ENCODE measurements around the gene ABAT.
A peak's percentile ranks its signal among the peaks of the same experiment; 100 is the strongest.

Gene ABAT

GRCh38 chr16:8714174-8714573, 39.8 kb downstream of the ABAT start:
- H3K4me3 ChIP-seq (ENCODE audit: low read depth, low read length), result no peak overlapping the region
- no peak for DNase-seq (ENCODE audit: low read depth)
- TF ChIP-seq CTCF (IDR thresholded peaks at IDR 0.05; ENCODE audit: low read depth, low read length), result no peak
- no peak for TF ChIP-seq MYC (IDR thresholded peaks at IDR 0.05; ENCODE audit: low read depth, low read length)
- TF ChIP-seq POLR2A (IDR thresholded peaks at IDR 0.05; ENCODE audit: extremely low read depth, insufficient read length), result no peak
- TF ChIP-seq, protein P1, sequence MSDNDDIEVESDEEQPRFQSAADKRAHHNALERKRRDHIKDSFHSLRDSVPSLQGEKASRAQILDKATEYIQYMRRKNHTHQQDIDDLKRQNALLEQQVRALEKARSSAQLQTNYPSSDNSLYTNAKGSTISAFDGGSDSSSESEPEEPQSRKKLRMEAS (IDR thresholded peaks at IDR 0.05; ENCODE audit: low read depth, low read length), result no peak

GRCh38 chr16:8714807-8715206, 40.4 kb downstream of the ABAT start:
- no peak for TF ChIP-seq MYC (IDR thresholded peaks at IDR 0.05; ENCODE audit: low read depth, low read length)
- no peak for TF ChIP-seq POLR2A (IDR thresholded peaks at IDR 0.05; ENCODE audit: extremely low read depth, insufficient read length)
- no peak for TF ChIP-seq CTCF (IDR thresholded peaks at IDR 0.05; ENCODE audit: low read depth, low read length)
- TF ChIP-seq, protein P1 (IDR thresholded peaks at IDR 0.05; ENCODE audit: low read depth, low read length), result no peak

DNA sequence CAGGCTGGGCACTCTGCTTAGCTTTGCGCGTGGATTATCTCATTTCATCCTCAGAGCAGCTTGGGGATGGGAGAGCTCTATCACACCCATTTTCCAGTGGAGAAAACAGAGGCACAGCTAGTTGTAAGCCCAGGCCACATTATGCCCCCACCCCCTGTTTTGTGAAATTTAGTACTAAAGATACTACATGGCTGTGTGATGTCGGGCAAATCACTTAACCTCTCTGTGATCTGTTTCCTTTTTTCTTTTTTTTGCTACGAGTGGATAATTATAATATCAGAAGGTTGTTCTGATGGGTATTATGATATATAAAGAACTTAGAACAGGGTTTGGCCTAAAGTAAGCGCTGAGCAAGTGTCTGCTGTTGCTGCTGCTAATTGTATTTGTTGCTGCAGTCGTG, 41.6 kb downstream of the ABAT start:
- TF ChIP-seq POLR2A (IDR thresholded peaks at IDR 0.05; ENCODE audit: extremely low read depth, insufficient read length) (no peak), CTCF (IDR thresholded peaks at IDR 0.05; ENCODE audit: low read depth, low read length) (no peak), MYC (IDR thresholded peaks at IDR 0.05; ENCODE audit: low read depth, low read length) (no peak)
- TF ChIP-seq, protein P1 (IDR thresholded peaks at IDR 0.05; ENCODE audit: low read depth, low read length), result no peak
- no peak overlapping the region for H3K4me3 ChIP-seq (ENCODE audit: low read depth, low read length)
- no peak for DNase-seq (ENCODE audit: low read depth)

More at GRCh38 chr16:8714807-8715206, 40.4 kb downstream of the ABAT start:
- no peak overlapping the region for H3K4me3 ChIP-seq (ENCODE audit: low read depth, low read length)
- DNase-seq (ENCODE audit: low read depth), result no peak

GRCh38 chr16:8716592-8716991, 42.2 kb downstream of the ABAT start:
- TF ChIP-seq, protein P1 (IDR thresholded peaks at IDR 0.05; ENCODE audit: low read depth, low read length), result no peak
- TF ChIP-seq MYC (IDR thresholded peaks at IDR 0.05; ENCODE audit: low read depth, low read length) (no peak), POLR2A (IDR thresholded peaks at IDR 0.05; ENCODE audit: extremely low read depth, insufficient read length) (no peak), CTCF (IDR thresholded peaks at IDR 0.05; ENCODE audit: low read depth, low read length) (no peak)
- DNase-seq (ENCODE audit: low read depth), result peak; percentile 16
- H3K4me3 ChIP-seq (ENCODE audit: low read depth, low read length), result no peak overlapping the region

- no peak for DNase-seq (ENCODE audit: low read depth)
- TF ChIP-seq POLR2A (IDR thresholded peaks at IDR 0.05; ENCODE audit: extremely low read depth, insufficient read length), result no peak
- no peak for TF ChIP-seq MYC (IDR thresholded peaks at IDR 0.05; ENCODE audit: low read depth, low read length)
- TF ChIP-seq, protein P1 (IDR thresholded peaks at IDR 0.05; ENCODE audit: low read depth, low read length), result no peak
- no peak for TF ChIP-seq CTCF (IDR thresholded peaks at IDR 0.05; ENCODE audit: low read depth, low read length)
- no peak overlapping the region for H3K4me3 ChIP-seq (ENCODE audit: low read depth, low read length)
Measured at GRCh38 chr16:8717469-8717868, 43.1 kb downstream of the ABAT start.
